H1 (cell line): Measurements from ENCODE around the gene ADARB2. TPM values are rescaled to one million over a fixed set of nuclear protein-coding genes. Genes with fewer than 3 reads are reported as not detected.

Experiments used
- HDAC2 ChIP-seq, 2 experiments: fragments of 300-600 bp in 1 of 2; sonication (generic) in 1 of 2; IDR thresholded peaks; 2 replicates each; pipeline ENCODE4 v1.6.1; 2011 to 2012; ENCODE audit warnings: low read depth in 2 of 2, low read length in 2 of 2, mild to moderate bottlenecking in 2 of 2, moderate library complexity in 2 of 2, borderline replicate concordance in 1 of 2, inconsistent platforms in 1 of 2
- polyA plus RNA-seq, 7 experiments: library from polyadenylated mRNA; depleted of rRNA in 3 of 7; stranded (reverse) in 5 of 7; unstranded in 2 of 7; fragments of >200 nt in 5 of 7; fragments of 200-250 nt in 2 of 7; gene quantifications; 1 replicate in 5 of 7; 2 replicates in 1 of 7; 4 replicates in 1 of 7; pipeline versions ENCODE4 v1.2.1 to v1.2.3, GENCODE V29; 2011 to 2013; ENCODE audit warnings: missing spikeins in 2 of 7, mixed read lengths in 2 of 7
- total RNA-seq: library from RNA; stranded (reverse); fragmentation: NEBNext Ultra II Directional; extraction: Animal tissue kit (Norgen Biotek cat#: 25700); gene quantifications from 2 replicates; pipeline ENCODE4 v1.2.1, GENCODE V29; 2021

ADARB2 gene
- total and polyA plus RNA-seq, 2 of the 8 experiments (the other 6 are each of a cell fraction or from before 2014, with no cell fraction given) = 2.2 to 2.8 TPM

DNA sequence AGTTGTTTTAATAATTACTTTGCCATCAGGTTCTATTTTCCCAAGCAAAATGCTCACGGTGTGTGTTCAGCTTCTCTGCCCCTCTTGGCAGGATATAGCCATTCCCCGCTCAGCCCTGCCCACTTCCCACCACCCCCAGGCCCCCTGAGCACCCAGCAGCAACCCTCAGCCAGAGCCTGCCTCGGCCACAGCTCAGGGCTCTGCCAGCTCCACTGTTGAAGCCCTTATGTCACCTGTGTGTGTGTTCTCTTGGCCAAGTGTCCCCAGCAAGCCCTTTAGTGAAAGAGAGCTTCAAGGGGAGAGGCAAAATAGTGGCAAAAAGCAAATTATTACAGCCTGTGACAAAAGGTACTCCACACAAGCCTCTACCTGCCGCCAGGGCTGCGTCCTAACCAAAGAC is 275.3 kb downstream of the ADARB2 start (continued):
- TF ChIP-seq HDAC2 (IDR thresholded peaks at IDR 0.05; ENCODE audit: borderline replicate concordance in 1 of 2, low read depth in 2 of 2, low read length in 2 of 2) = no peak
- TF ChIP-seq, all 59 proteins: peak for 0
